ENCODE results near the gene M6PR. TPM values are rescaled to one million over a fixed set of nuclear protein-coding genes. Genes with fewer than 3 reads are reported as not detected.

The M6PR gene
- total RNA-seq, 1 experiment from 2014 or later, result 112 TPM

DNA sequence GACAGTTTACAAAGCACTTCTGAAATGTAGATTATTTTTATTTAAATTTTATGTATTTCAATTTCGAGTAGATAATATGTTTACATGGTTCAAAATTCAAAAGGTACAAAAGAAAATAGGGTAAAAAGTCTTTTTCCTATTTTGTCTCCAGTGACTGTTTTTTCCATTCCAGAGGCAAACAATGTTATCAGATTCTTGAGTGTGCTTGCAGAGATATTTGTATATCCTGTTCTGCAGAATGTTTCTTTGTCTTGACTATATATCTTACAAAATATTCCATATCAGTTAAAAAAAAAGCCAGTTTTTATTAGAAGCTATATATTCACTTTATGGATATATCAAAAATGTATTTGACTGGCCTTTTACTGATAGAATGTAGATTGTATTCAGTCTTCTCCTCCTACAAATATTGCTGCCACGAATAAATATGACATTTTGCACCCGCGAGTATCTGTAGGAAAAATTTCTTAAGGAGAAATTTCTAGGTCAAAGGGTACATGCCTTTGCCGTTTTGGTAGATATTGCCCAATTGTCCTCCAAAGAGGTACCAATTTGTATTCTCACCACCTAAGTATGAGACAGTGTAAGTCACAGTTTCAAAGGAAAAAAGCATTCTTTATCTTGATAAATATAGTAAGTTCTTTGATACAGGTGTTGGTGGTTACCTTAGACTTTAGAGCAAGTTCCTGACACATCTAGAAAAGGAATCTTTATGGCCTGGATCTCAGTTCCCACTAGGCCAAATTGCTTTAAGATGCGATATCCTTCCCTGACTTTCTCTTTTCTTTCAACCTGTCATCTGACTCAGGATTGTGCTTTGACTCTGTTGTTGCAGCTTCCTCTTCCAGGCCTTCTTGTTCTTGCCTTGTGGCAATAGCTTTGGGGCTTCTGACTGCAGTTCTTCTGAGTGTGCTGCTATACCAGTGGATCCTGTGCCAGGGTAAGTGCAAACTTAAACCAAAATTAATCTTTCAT lies 42.2 kb upstream of the M6PR start:
- DNase-seq (no peak), ATAC-seq (no peak)
- ChIA-PET POLR2A (ENCODE audit: unreplicated experiment) (no interaction called here), CTCF (no interaction called here)
- Histone ChIP-seq H3F3A (ENCODE audit: low read length, unreplicated experiment) (no peaks in the 10 kb centered on the region), H3K79me2 (ENCODE audit: low read length) (no peaks in the 10 kb centered on the region), H3K9me2 (replicated peaks; ENCODE audit: low read length) (no peaks in the 10 kb centered on the region), H3K4me2 (ENCODE audit: low read length) (no peak overlapping the region), H3K36me3 (ENCODE audit: low read depth, low read length) (no peaks in the 10 kb centered on the region), H3K9me3 (ENCODE audit: low read length) (no peaks in the 10 kb centered on the region), H3K27ac (ENCODE audit: low read length) (no peak overlapping the region), H4K20me1 (ENCODE audit: low read length) (no peaks in the 10 kb centered on the region), H3K4me1 (ENCODE audit: insufficient read depth, low read length) (no peaks in the 10 kb centered on the region), H3K27me3 (ENCODE audit: low read length) (peaks cover 10% of the 10 kb centered on the region; the same call in 1 of the 2 replicates), H3K9ac (ENCODE audit: low read length) (no peak overlapping the region), H3K4me3 (ENCODE audit: low read length) (no peak overlapping the region), H2AFZ (ENCODE audit: low read length) (no peak overlapping the region)
- TF ChIP-seq EZH2phosphoT487 (IDR thresholded peaks at IDR 0.05; ENCODE audit: borderline replicate concordance, low read length), result no peak
- TF ChIP-seq, protein P1, sequence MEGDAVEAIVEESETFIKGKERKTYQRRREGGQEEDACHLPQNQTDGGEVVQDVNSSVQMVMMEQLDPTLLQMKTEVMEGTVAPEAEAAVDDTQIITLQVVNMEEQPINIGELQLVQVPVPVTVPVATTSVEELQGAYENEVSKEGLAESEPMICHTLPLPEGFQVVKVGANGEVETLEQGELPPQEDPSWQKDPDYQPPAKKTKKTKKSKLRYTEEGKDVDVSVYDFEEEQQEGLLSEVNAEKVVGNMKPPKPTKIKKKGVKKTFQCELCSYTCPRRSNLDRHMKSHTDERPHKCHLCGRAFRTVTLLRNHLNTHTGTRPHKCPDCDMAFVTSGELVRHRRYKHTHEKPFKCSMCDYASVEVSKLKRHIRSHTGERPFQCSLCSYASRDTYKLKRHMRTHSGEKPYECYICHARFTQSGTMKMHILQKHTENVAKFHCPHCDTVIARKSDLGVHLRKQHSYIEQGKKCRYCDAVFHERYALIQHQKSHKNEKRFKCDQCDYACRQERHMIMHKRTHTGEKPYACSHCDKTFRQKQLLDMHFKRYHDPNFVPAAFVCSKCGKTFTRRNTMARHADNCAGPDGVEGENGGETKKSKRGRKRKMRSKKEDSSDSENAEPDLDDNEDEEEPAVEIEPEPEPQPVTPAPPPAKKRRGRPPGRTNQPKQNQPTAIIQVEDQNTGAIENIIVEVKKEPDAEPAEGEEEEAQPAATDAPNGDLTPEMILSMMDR (conservative IDR thresholded peaks at IDR 0.05; ENCODE audit: low read depth, low read length), result no peak
- TF ChIP-seq EZH2 (IDR thresholded peaks at IDR 0.05; ENCODE audit: low read length, unreplicated experiment), result no peak
- no TSS peak for BruUV-seq (replicated peaks)
- intact Hi-C loops (cut with micrococcal nuclease), result no loop called here

DNA sequence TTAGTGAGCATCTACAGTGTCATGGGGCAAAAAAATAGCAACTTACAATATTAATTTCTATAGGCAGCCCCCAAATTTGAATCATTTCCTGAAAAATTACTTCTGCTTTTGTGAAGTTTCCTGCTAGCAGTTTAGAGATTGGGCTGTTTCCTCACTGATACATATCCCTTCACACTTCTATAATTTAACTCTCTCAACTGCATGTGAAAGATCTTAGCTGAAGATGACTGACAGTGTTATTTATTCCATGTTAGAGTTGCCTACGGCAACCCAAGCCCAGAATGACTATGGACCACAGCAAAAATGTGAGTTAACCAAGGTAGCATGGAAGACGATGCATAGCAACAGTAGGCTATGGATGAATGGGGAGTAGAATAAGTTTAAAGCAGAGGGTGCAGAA lies 40.0 kb upstream of the M6PR start, which contains the start of gene KLRG1:
TSS of gene KLRG1 (plus strand) at position 134 of the 400 bp plus-strand sequence. CDS start at position 224, 90 bp downstream.
- CTCF ChIA-PET, result no interaction called here
- no peaks in the 10 kb centered on the region for H3F3A ChIP-seq (ENCODE audit: low read length, unreplicated experiment)
- intact Hi-C loops (cut with micrococcal nuclease), result no loop called here
- H4K20me1 ChIP-seq (ENCODE audit: low read length), result no peaks in the 10 kb centered on the region
- H3K27me3 ChIP-seq (ENCODE audit: low read length), result peaks cover 7% of the 10 kb centered on the region; the same call in 1 of the 2 replicates
- BruUV-seq (replicated peaks), result no TSS peak
- no peaks in the 10 kb centered on the region for H3K9me3 ChIP-seq (ENCODE audit: low read length)
- H3K4me1 ChIP-seq (ENCODE audit: insufficient read depth, low read length), result no peaks in the 10 kb centered on the region
- no peak for TF ChIP-seq EZH2 (IDR thresholded peaks at IDR 0.05; ENCODE audit: low read length, unreplicated experiment)
- TF ChIP-seq EZH2phosphoT487 (IDR thresholded peaks at IDR 0.05; ENCODE audit: borderline replicate concordance, low read length), result no peak
- TF ChIP-seq, protein P1 (conservative IDR thresholded peaks at IDR 0.05; ENCODE audit: low read depth, low read length), result no peak
- no peak within 1 kb of the TSS for H3K9ac ChIP-seq (ENCODE audit: low read length)
- H3K4me3 ChIP-seq (ENCODE audit: low read length), result no peak within 1 kb of the TSS
- no peak within 1 kb of the TSS for H3K27ac ChIP-seq (ENCODE audit: low read length)
- ATAC-seq (no peak), DNase-seq (no peak)
- POLR2A ChIA-PET (ENCODE audit: unreplicated experiment), result no interaction called here
- no peaks in the 10 kb centered on the region for H3K36me3 ChIP-seq (ENCODE audit: low read depth, low read length)
- H3K4me2 ChIP-seq (ENCODE audit: low read length), result no peak within 1 kb of the TSS
- no peaks in the 10 kb centered on the region for H3K79me2 ChIP-seq (ENCODE audit: low read length)
- no peaks in the 10 kb centered on the region for H3K9me2 ChIP-seq (replicated peaks; ENCODE audit: low read length)
- no peak within 1 kb of the TSS for H2AFZ ChIP-seq (ENCODE audit: low read length)

DNA sequence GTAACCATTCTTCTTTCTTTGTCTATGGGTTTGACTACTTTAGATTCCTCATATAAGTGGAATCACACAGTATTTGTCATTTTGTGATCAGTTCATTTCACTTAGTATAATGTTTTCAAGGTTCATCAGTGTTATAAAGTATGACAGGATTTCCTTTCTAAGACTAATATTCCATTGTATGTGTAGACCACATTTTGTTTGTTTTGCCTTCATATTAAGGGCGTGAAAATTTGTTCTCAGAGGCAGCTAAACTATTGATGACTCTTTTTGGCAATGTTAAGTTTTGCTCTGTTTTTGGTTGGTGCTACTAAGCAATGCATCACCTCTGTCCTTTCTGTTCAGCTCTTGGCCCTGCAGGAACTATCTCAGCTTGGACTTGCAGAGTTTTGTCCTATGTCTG lies 38.2 kb upstream of the M6PR start:
- Histone ChIP-seq H3K27ac (ENCODE audit: low read length) (no peak overlapping the region), H3K9ac (ENCODE audit: low read length) (no peak overlapping the region), H3K4me1 (ENCODE audit: insufficient read depth, low read length) (no peaks in the 10 kb centered on the region), H3K4me3 (ENCODE audit: low read length) (no peak overlapping the region), H3K27me3 (ENCODE audit: low read length) (peaks cover 5% of the 10 kb centered on the region; the same call in 1 of the 2 replicates), H3K4me2 (ENCODE audit: low read length) (no peak overlapping the region), H3K9me3 (ENCODE audit: low read length) (no peaks in the 10 kb centered on the region), H4K20me1 (ENCODE audit: low read length) (no peaks in the 10 kb centered on the region), H3K79me2 (ENCODE audit: low read length) (no peaks in the 10 kb centered on the region), H3K9me2 (replicated peaks; ENCODE audit: low read length) (no peaks in the 10 kb centered on the region), H2AFZ (ENCODE audit: low read length) (no peak overlapping the region), H3F3A (ENCODE audit: low read length, unreplicated experiment) (no peaks in the 10 kb centered on the region), H3K36me3 (ENCODE audit: low read depth, low read length) (no peaks in the 10 kb centered on the region)
- no TSS peak for BruUV-seq (replicated peaks)
- ATAC-seq (no peak), DNase-seq (no peak)
- TF ChIP-seq, protein P1 (conservative IDR thresholded peaks at IDR 0.05; ENCODE audit: low read depth, low read length), result no peak
- TF ChIP-seq EZH2 (IDR thresholded peaks at IDR 0.05; ENCODE audit: low read length, unreplicated experiment) (no peak), EZH2phosphoT487 (IDR thresholded peaks at IDR 0.05; ENCODE audit: borderline replicate concordance, low read length) (no peak)
- POLR2A ChIA-PET (ENCODE audit: unreplicated experiment), result no interaction called here
- intact Hi-C loops (cut with micrococcal nuclease), result no loop called here
- CTCF ChIA-PET, result no interaction called here
